ENCODE data around the gene PPP4R1. TPM values are rescaled to one million over a fixed set of nuclear protein-coding genes. Genes with fewer than 3 reads are reported as not detected.

The PPP4R1 gene
- polyA plus RNA-seq, 1 donor: 56.9 TPM

DNA sequence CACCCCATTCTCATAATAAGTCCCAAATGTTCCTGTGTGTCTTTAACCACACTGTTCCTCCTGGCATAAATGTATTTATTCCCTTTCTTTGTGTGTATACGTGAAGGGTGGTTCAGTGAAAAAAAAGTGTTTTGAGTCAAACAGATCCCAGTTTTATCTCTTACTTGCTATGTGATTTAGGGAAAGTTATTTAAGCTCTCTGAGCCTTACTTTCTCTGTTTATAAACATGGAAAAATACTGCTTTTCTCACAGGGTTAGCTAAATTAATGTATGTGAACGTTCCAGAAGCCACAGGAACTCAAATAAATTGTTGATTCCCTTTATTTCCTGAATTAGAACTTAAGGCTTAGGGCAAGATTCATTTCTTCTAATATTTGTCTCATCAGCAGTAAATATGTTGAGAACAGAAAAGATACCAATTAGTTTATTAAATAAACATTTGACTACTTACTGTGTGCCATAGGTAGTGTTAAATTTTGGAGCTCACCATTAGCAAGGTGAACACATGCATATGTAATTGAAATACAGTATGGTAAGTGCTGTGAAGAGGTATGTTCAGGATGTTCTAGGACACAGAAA lies 105.8 kb downstream of the PPP4R1 start:
- DNase-seq (ENCODE audit: low read depth): no peak

- DNase-seq (ENCODE audit: low read depth): no peak
Observed at GRCh38 chr18:9507565-9508088, 106.7 kb downstream of the PPP4R1 start.

GRCh38 chr18:9506046-9506792 lies 108.1 kb downstream of the PPP4R1 start:
- DNase-seq (ENCODE audit: low read depth): no peak

Other genes starting within 250 kb of the PPP4R1 start
- gene RALBP1, start 139.0 kb downstream of the PPP4R1 start, polyA plus RNA-seq (ENCODE audit: insufficient read length): 39.5 TPM
- 27.1 TPM for gene RAB31, start 93.7 kb upstream of the PPP4R1 start, polyA plus RNA-seq (ENCODE audit: insufficient read length)

Data from forelimb muscle (tissue), 1 donor.